Muscle layer of colon (tissue), 2 donors: ENCODE results near the gene TFCP2L1.
"Not testable (repeated sequence)": the region's sequence is repeated elsewhere in the genome, so short reads cannot be mapped to it uniquely, and the experiment has no call there.

Experiments used
- H3K27ac ChIP-seq: one replicate; pipeline ENCODE4 v1.7.0; 2013; ENCODE audit warnings: low read depth, mild to moderate bottlenecking, low read length, moderate library complexity
- H3K27me3 ChIP-seq, 2 donors: one replicate each; pipeline ENCODE4 v1.7.0; 2013; ENCODE audit warnings: low read length in 2 of 2, mild to moderate bottlenecking in 2 of 2; ENCODE audit not compliant: insufficient read depth in 2 of 2, control insufficient read depth in 1 of 2
- H3K36me3 ChIP-seq: one replicate; pipeline ENCODE4 v1.7.0; 2013; ENCODE audit warnings: mild to moderate bottlenecking, low read length; ENCODE audit not compliant: insufficient read depth
- H3K4me1 ChIP-seq: one replicate; pipeline ENCODE4 v1.7.0; 2013; ENCODE audit warnings: mild to moderate bottlenecking, low read length; ENCODE audit not compliant: insufficient read depth
- H3K4me3 ChIP-seq, 2 donors: one replicate each; pipeline ENCODE4 v1.7.0; 2013; ENCODE audit warnings: low read length in 2 of 2, low read depth in 1 of 2, mild to moderate bottlenecking in 1 of 2, moderate library complexity in 1 of 2
- H3K9ac ChIP-seq: one replicate; pipeline ENCODE4 v1.7.0; 2013; ENCODE audit warnings: low read length
- H3K9me3 ChIP-seq: one replicate; pipeline ENCODE4 v1.7.0; 2013; ENCODE audit warnings: mild to moderate bottlenecking, low read length
- donor health status: abdominal sarcoma.
- donor health status: Adenocarcinoma of cecum.

Gene TFCP2L1

GRCh38 chr2:121282800-121283385, 2.1 kb downstream of the TFCP2L1 start:
- H3K9ac ChIP-seq = no peak overlapping the region
- no peak overlapping the region for H3K27ac ChIP-seq
- peaks cover 9 to 22% of the 10 kb centered on the region in 2 donors for H3K27me3 ChIP-seq
- no peaks in the 10 kb centered on the region for H3K4me1 ChIP-seq
- H3K9me3 ChIP-seq = no peaks in the 10 kb centered on the region
- no peaks in the 10 kb centered on the region for H3K36me3 ChIP-seq
- no peak overlapping the region for H3K4me3 ChIP-seq

- Histone ChIP-seq H3K27me3 (peaks cover 9 to 22% of the 10 kb centered on the region in 2 donors), H3K9me3 (no peaks in the 10 kb centered on the region), H3K36me3 (no peaks in the 10 kb centered on the region), H3K4me1 (no peaks in the 10 kb centered on the region), H3K4me3 (no peak overlapping the region), H3K27ac (no peak overlapping the region), H3K9ac (no peak overlapping the region)
These were observed 3.3 kb downstream of the TFCP2L1 start for GRCh38 chr2:121281694-121282093.

- H3K4me3 ChIP-seq = no peak overlapping the region
These were observed 3.9 kb downstream of the TFCP2L1 start for GRCh38 chr2:121281107-121281506.

GRCh38 chr2:121279476-121280220, 5.4 kb downstream of the TFCP2L1 start:
- Histone ChIP-seq H3K27me3 (peaks cover 9 to 10% of the 10 kb centered on the region in 2 donors), H3K9me3 (no peaks in the 10 kb centered on the region), H3K36me3 (no peaks in the 10 kb centered on the region), H3K9ac (no peak overlapping the region), H3K4me1 (no peaks in the 10 kb centered on the region), H3K27ac (no peak overlapping the region), H3K4me3 (no peak overlapping the region)

More at GRCh38 chr2:121281107-121281506, 3.9 kb downstream of the TFCP2L1 start:
- Histone ChIP-seq H3K9me3 (no peaks in the 10 kb centered on the region), H3K36me3 (no peaks in the 10 kb centered on the region), H3K27me3 (peaks cover 9 to 21% of the 10 kb centered on the region in 2 donors), H3K27ac (no peak overlapping the region), H3K9ac (no peak overlapping the region), H3K4me1 (no peaks in the 10 kb centered on the region)

- H3K4me1 ChIP-seq = no peaks in the 10 kb centered on the region
- H3K27ac ChIP-seq = no peak overlapping the region
- H3K9ac ChIP-seq = no peak overlapping the region
- no peaks in the 10 kb centered on the region for H3K9me3 ChIP-seq
- no peaks in the 10 kb centered on the region for H3K36me3 ChIP-seq
- no peaks in the 10 kb centered on the region for H3K27me3 ChIP-seq
- no peak overlapping the region for H3K4me3 ChIP-seq
These were observed 8.7 kb downstream of the TFCP2L1 start for GRCh38 chr2:121276341-121276740.

- no peak overlapping the region for H3K4me3 ChIP-seq
- no peaks in the 10 kb centered on the region for H3K27me3 ChIP-seq
- no peaks in the 10 kb centered on the region for H3K9me3 ChIP-seq
- H3K9ac ChIP-seq = no peak overlapping the region
- H3K4me1 ChIP-seq = no peaks in the 10 kb centered on the region
- no peak overlapping the region for H3K27ac ChIP-seq
- H3K36me3 ChIP-seq = no peaks in the 10 kb centered on the region
These were observed 11.9 kb downstream of the TFCP2L1 start for GRCh38 chr2:121273116-121273515.

- H3K9ac ChIP-seq = no peak overlapping the region
- no peaks in the 10 kb centered on the region for H3K36me3 ChIP-seq
These were observed 12.4 kb downstream of the TFCP2L1 start for GRCh38 chr2:121272596-121272995.

GRCh38 chr2:121269436-121269835, 15.6 kb downstream of the TFCP2L1 start:
- H3K4me3 ChIP-seq, H3K9me3 ChIP-seq, H3K27me3 ChIP-seq, H3K9ac ChIP-seq, H3K27ac ChIP-seq, H3K36me3 ChIP-seq, H3K4me1 ChIP-seq: not testable (repeated sequence)

More at GRCh38 chr2:121272596-121272995, 12.4 kb downstream of the TFCP2L1 start:
- Histone ChIP-seq H3K9me3 (no peaks in the 10 kb centered on the region), H3K4me3 (no peak overlapping the region), H3K27ac (no peak overlapping the region), H3K4me1 (no peaks in the 10 kb centered on the region), H3K27me3 (no peaks in the 10 kb centered on the region)

GRCh38 chr2:121266543-121267106, 18.4 kb downstream of the TFCP2L1 start:
- no peaks in the 10 kb centered on the region for H3K4me1 ChIP-seq
- no peak overlapping the region for H3K9ac ChIP-seq
- no peak overlapping the region for H3K27ac ChIP-seq
- no peaks in the 10 kb centered on the region for H3K36me3 ChIP-seq
- H3K27me3 ChIP-seq = no peaks in the 10 kb centered on the region
- H3K9me3 ChIP-seq = no peaks in the 10 kb centered on the region
- H3K4me3 ChIP-seq = no peak overlapping the region

GRCh38 chr2:121263996-121264715, 20.8 kb downstream of the TFCP2L1 start:
- no peak overlapping the region for H3K9ac ChIP-seq
- no peak overlapping the region for H3K4me3 ChIP-seq
- H3K36me3 ChIP-seq = no peaks in the 10 kb centered on the region
- H3K4me1 ChIP-seq = peaks cover 6% of the 10 kb centered on the region
- no peaks in the 10 kb centered on the region for H3K9me3 ChIP-seq
- H3K27me3 ChIP-seq = no peaks in the 10 kb centered on the region
- H3K27ac ChIP-seq = no peak overlapping the region

- Histone ChIP-seq H3K27me3 (no peaks in the 10 kb centered on the region), H3K36me3 (no peaks in the 10 kb centered on the region), H3K9ac (no peak overlapping the region), H3K4me3 (no peak overlapping the region), H3K27ac (no peak overlapping the region), H3K9me3 (no peaks in the 10 kb centered on the region), H3K4me1 (peaks cover 6% of the 10 kb centered on the region)
These were observed 24.4 kb downstream of the TFCP2L1 start for GRCh38 chr2:121260370-121261154.
